ENCODE measurements around the gene ZNHIT2.

ZNHIT2 gene

GRCh38 chr11:65095974-65096806, 21.3 kb downstream of the ZNHIT2 start, which contains the start of gene VPS51:
Gene VPS51 (plus strand): TSS chr11:65096214. CDS start chr11:65096251, 37 bp downstream.
- peaks cover 16% of the 10 kb centered on the region for H3K36me3 ChIP-seq (ENCODE audit: insufficient read depth, low read length)
- H3K27me3 ChIP-seq (ENCODE audit: insufficient read depth, low read length, poor library complexity) = no peaks in the 10 kb centered on the region
- H2AFZ ChIP-seq (ENCODE audit: low read depth, low read length) = peak within 1 kb of the TSS; percentile 91
- peak within 1 kb of the TSS; percentile 74 for H3K27ac ChIP-seq (ENCODE audit: low read length)
- peaks cover 41% of the 10 kb centered on the region for H3K79me2 ChIP-seq (ENCODE audit: insufficient read depth, low read length)
- H4K20me1 ChIP-seq (ENCODE audit: insufficient read depth, low read length) = peaks cover 8% of the 10 kb centered on the region; the same call in 1 of the 2 replicates
- peak within 1 kb of the TSS; percentile 52 to 93; a peak in 3 of 4 replicates for H3K4me3 ChIP-seq (ENCODE audit: low read depth in 1 of 2, low read length in 2 of 2)
- no peaks in the 10 kb centered on the region for H3K9me3 ChIP-seq (ENCODE audit: insufficient read depth, low read length, severe bottlenecking)
- DNase-seq (peak; percentile 87), ATAC-seq (ENCODE audit: insufficient read depth, low read depth) (peak; percentile 90)
- peak within 1 kb of the TSS; percentile 65 for H3K9ac ChIP-seq (ENCODE audit: low read depth, low read length)
- TF ChIP-seq CTCF (IDR thresholded peaks at IDR 0.05; ENCODE audit: borderline replicate concordance, extremely low read depth, low read length, poor library complexity, severe bottlenecking) (no peak), EZH2 (IDR thresholded peaks at IDR 0.05; ENCODE audit: borderline replicate concordance, low read depth, low read length, severe bottlenecking) (no peak)
- peak within 1 kb of the TSS; percentile 93 for H3K4me2 ChIP-seq (ENCODE audit: insufficient read depth, low read length)
- peaks cover 29% of the 10 kb centered on the region for H3K4me1 ChIP-seq (ENCODE audit: insufficient read depth, low read length)

- Histone ChIP-seq H3K4me1 (ENCODE audit: insufficient read depth, low read length) (peaks cover 29% of the 10 kb centered on the region), H3K79me2 (ENCODE audit: insufficient read depth, low read length) (peaks cover 36% of the 10 kb centered on the region), H3K27me3 (ENCODE audit: insufficient read depth, low read length, poor library complexity) (no peaks in the 10 kb centered on the region), H4K20me1 (ENCODE audit: insufficient read depth, low read length) (peaks cover 8% of the 10 kb centered on the region; the same call in 1 of the 2 replicates), H3K4me3 (ENCODE audit: low read depth in 1 of 2, low read length in 2 of 2) (peak overlapping the region in 1 of 2 experiments; percentile 93; a peak in 2 of 4 replicates), H3K9me3 (ENCODE audit: insufficient read depth, low read length, severe bottlenecking) (no peaks in the 10 kb centered on the region), H3K36me3 (ENCODE audit: insufficient read depth, low read length) (peaks cover 11% of the 10 kb centered on the region), H3K4me2 (ENCODE audit: insufficient read depth, low read length) (peak overlapping the region; percentile 93), H3K27ac (ENCODE audit: low read length) (peak overlapping the region; percentile 74), H2AFZ (ENCODE audit: low read depth, low read length) (peak overlapping the region; percentile 91), H3K9ac (ENCODE audit: low read depth, low read length) (peak overlapping the region; percentile 65)
- DNase-seq (no peak), ATAC-seq (ENCODE audit: insufficient read depth, low read depth) (no peak)
- TF ChIP-seq CTCF (IDR thresholded peaks at IDR 0.05; ENCODE audit: borderline replicate concordance, extremely low read depth, low read length, poor library complexity, severe bottlenecking) = no peak
- no peak for TF ChIP-seq EZH2 (IDR thresholded peaks at IDR 0.05; ENCODE audit: borderline replicate concordance, low read depth, low read length, severe bottlenecking)
Measured at GRCh38 chr11:65095427-65095826, 22.1 kb downstream of the ZNHIT2 start.

- Histone ChIP-seq H3K4me2 (ENCODE audit: insufficient read depth, low read length) (no peak overlapping the region), H2AFZ (ENCODE audit: low read depth, low read length) (no peak overlapping the region), H4K20me1 (ENCODE audit: insufficient read depth, low read length) (peaks cover 2% of the 10 kb centered on the region; the same call in 1 of the 2 replicates), H3K79me2 (ENCODE audit: insufficient read depth, low read length) (peaks cover 4% of the 10 kb centered on the region), H3K9ac (ENCODE audit: low read depth, low read length) (no peak overlapping the region), H3K4me1 (ENCODE audit: insufficient read depth, low read length) (peaks cover 7% of the 10 kb centered on the region), H3K27me3 (ENCODE audit: insufficient read depth, low read length, poor library complexity) (no peaks in the 10 kb centered on the region), H3K36me3 (ENCODE audit: insufficient read depth, low read length) (peaks cover 35% of the 10 kb centered on the region), H3K9me3 (ENCODE audit: insufficient read depth, low read length, severe bottlenecking) (no peaks in the 10 kb centered on the region), H3K4me3 (ENCODE audit: low read depth in 1 of 2, low read length in 2 of 2) (no peak overlapping the region), H3K27ac (ENCODE audit: low read length) (no peak overlapping the region)
- no peak for TF ChIP-seq EZH2 (IDR thresholded peaks at IDR 0.05; ENCODE audit: borderline replicate concordance, low read depth, low read length, severe bottlenecking)
- TF ChIP-seq CTCF (IDR thresholded peaks at IDR 0.05; ENCODE audit: borderline replicate concordance, extremely low read depth, low read length, poor library complexity, severe bottlenecking) = no peak
- ATAC-seq (ENCODE audit: insufficient read depth, low read depth) (no peak), DNase-seq (no peak)
Measured at GRCh38 chr11:65090628-65091027, 26.9 kb downstream of the ZNHIT2 start.

Data from DND-41 (cell line).